ENCODE results near the gene GRAP2.

GRAP2 gene

GRCh38 chr22:39997421-39997820 is 96.5 kb downstream of the GRAP2 start:
- FAIRE-seq: no peak

GRCh38 chr22:39997939-39998726 is 97.2 kb downstream of the GRAP2 start:
- no peak for FAIRE-seq

- FAIRE-seq: no peak
Measured at GRCh38 chr22:39999144-39999757, 98.4 kb downstream of the GRAP2 start.

- FAIRE-seq: no peak
Measured at GRCh38 chr22:40000171-40000570, 99.3 kb downstream of the GRAP2 start.

- no peak for FAIRE-seq
Measured at GRCh38 chr22:40001106-40001505, 100.2 kb downstream of the GRAP2 start.

GRCh38 chr22:40001800-40002577 is 101.1 kb downstream of the GRAP2 start:
- no peak for FAIRE-seq

GRCh38 chr22:40002935-40003715 is 102.2 kb downstream of the GRAP2 start:
- no peak for FAIRE-seq

- no peak for FAIRE-seq
Measured at GRCh38 chr22:40004836-40005235, 104.0 kb downstream of the GRAP2 start.

- no peak for FAIRE-seq
Measured at GRCh38 chr22:40006641-40007040, 105.8 kb downstream of the GRAP2 start.

GRCh38 chr22:40007853-40008710 is 107.2 kb downstream of the GRAP2 start:
- FAIRE-seq: no peak

GRCh38 chr22:40008726-40009291 is 107.9 kb downstream of the GRAP2 start:
- FAIRE-seq: no peak

GRCh38 chr22:40009292-40009774 is 108.4 kb downstream of the GRAP2 start:
- no peak for FAIRE-seq

GRCh38 chr22:40009951-40010671 is 109.2 kb downstream of the GRAP2 start:
- no peak for FAIRE-seq

- no peak for FAIRE-seq
Measured at GRCh38 chr22:40010746-40011145, 109.9 kb downstream of the GRAP2 start.

GRCh38 chr22:40014667-40015248 is 113.9 kb downstream of the GRAP2 start:
- no peak for FAIRE-seq

GRCh38 chr22:40015358-40015976 is 114.6 kb downstream of the GRAP2 start:
- FAIRE-seq: no peak

GRCh38 chr22:40018051-40018450 is 117.2 kb downstream of the GRAP2 start:
- FAIRE-seq: no peak

GRCh38 chr22:40019100-40019499 is 118.2 kb downstream of the GRAP2 start:
- no peak for FAIRE-seq

GRCh38 chr22:40020956-40021355 is 120.1 kb downstream of the GRAP2 start:
- FAIRE-seq: no peak
